Stimulated activated memory B cell treated with anti-CD40 and anti-IgM and Interleukin-4, amounts not matched to agents 10 μg/mL and 1 μg/mL and 100 μg/mL, for 72 hours (primary cell): ENCODE measurements around the gene SLAMF7.
"Not testable (repeated sequence)": the region's sequence is repeated elsewhere in the genome, so short reads cannot be mapped to it uniquely, and the experiment has no call there.

Source experiments
- ATAC-seq: fragments of 150-1000 bp; cut with Tn5 transposase; 2 replicates; pipeline ENCODE4 v1.10.0; 2021
- H3K27ac Mint-ChIP-seq: one replicate; pipeline ENCODE4 v1.8.0; 2022; ENCODE audit warnings: mild to moderate bottlenecking, mixed read lengths
- H3K27me3 Mint-ChIP-seq: one replicate; pipeline ENCODE4 v1.8.0; 2022; ENCODE audit warnings: mixed read lengths
- H3K36me3 Mint-ChIP-seq: one replicate; pipeline ENCODE4 v1.8.0; 2022; ENCODE audit warnings: mixed read lengths
- H3K4me1 Mint-ChIP-seq: one replicate; pipeline ENCODE4 v1.8.0; 2022; ENCODE audit warnings: mixed read lengths
- H3K4me3 Mint-ChIP-seq: one replicate; pipeline ENCODE4 v1.8.0; 2022; ENCODE audit warnings: mild to moderate bottlenecking, moderate library complexity, mixed read lengths
- H3K9me3 Mint-ChIP-seq: one replicate; pipeline ENCODE4 v1.8.0; 2022; ENCODE audit warnings: mixed read lengths

Gene SLAMF7

GRCh38 chr1:160712525-160713080, 26.4 kb upstream of the SLAMF7 start:
- peak; percentile 73 for ATAC-seq
- H3K27ac Mint-ChIP-seq, H3K9me3 Mint-ChIP-seq, H3K4me3 Mint-ChIP-seq, H3K27me3 Mint-ChIP-seq, H3K36me3 Mint-ChIP-seq: not testable (repeated sequence)
- peaks cover 16% of the 10 kb centered on the region for H3K4me1 Mint-ChIP-seq

- Mint-ChIP-seq H3K4me1 (peaks cover 16% of the 10 kb centered on the region), H3K36me3 (no peaks in the 10 kb centered on the region), H3K27ac (no peak overlapping the region), H3K27me3 (no peaks in the 10 kb centered on the region), H3K9me3 (no peaks in the 10 kb centered on the region), H3K4me3 (no peak overlapping the region)
- no peak for ATAC-seq
Measured at GRCh38 chr1:160713161-160713560, 25.9 kb upstream of the SLAMF7 start.

- not testable (repeated sequence) for H3K27me3 Mint-ChIP-seq, H3K36me3 Mint-ChIP-seq, H3K9me3 Mint-ChIP-seq, ATAC-seq, H3K27ac Mint-ChIP-seq, H3K4me3 Mint-ChIP-seq
- peaks cover 16% of the 10 kb centered on the region for H3K4me1 Mint-ChIP-seq
Measured at GRCh38 chr1:160714034-160714648, 24.9 kb upstream of the SLAMF7 start.

- H3K4me3 Mint-ChIP-seq = no peak overlapping the region
- H3K27ac Mint-ChIP-seq = no peak overlapping the region
- no peak for ATAC-seq
- H3K27me3 Mint-ChIP-seq = no peaks in the 10 kb centered on the region
- peaks cover 16% of the 10 kb centered on the region for H3K4me1 Mint-ChIP-seq
- H3K9me3 Mint-ChIP-seq = no peaks in the 10 kb centered on the region
- no peaks in the 10 kb centered on the region for H3K36me3 Mint-ChIP-seq
Measured at GRCh38 chr1:160716013-160716412, 23.0 kb upstream of the SLAMF7 start.

- no peaks in the 10 kb centered on the region for H3K27me3 Mint-ChIP-seq
- H3K9me3 Mint-ChIP-seq = no peaks in the 10 kb centered on the region
- no peak overlapping the region for H3K4me3 Mint-ChIP-seq
- H3K27ac Mint-ChIP-seq = peak overlapping the region; percentile 4
- peaks cover 15% of the 10 kb centered on the region for H3K4me1 Mint-ChIP-seq
- H3K36me3 Mint-ChIP-seq = no peaks in the 10 kb centered on the region
- ATAC-seq = no peak
Measured at GRCh38 chr1:160717306-160717705, 21.7 kb upstream of the SLAMF7 start.

- Mint-ChIP-seq H3K4me3 (no peak overlapping the region), H3K36me3 (no peaks in the 10 kb centered on the region), H3K9me3 (no peaks in the 10 kb centered on the region), H3K27ac (peak overlapping the region; percentile 4), H3K4me1 (peaks cover 12% of the 10 kb centered on the region), H3K27me3 (no peaks in the 10 kb centered on the region)
- no peak for ATAC-seq
Measured at GRCh38 chr1:160718210-160718609, 20.8 kb upstream of the SLAMF7 start.

GRCh38 chr1:160720356-160721085, 18.5 kb upstream of the SLAMF7 start:
- H3K4me3 Mint-ChIP-seq = no peak overlapping the region
- no peaks in the 10 kb centered on the region for H3K27me3 Mint-ChIP-seq
- no peak for ATAC-seq
- H3K27ac Mint-ChIP-seq = no peak overlapping the region
- H3K4me1 Mint-ChIP-seq = peaks cover 9% of the 10 kb centered on the region
- no peaks in the 10 kb centered on the region for H3K36me3 Mint-ChIP-seq
- no peaks in the 10 kb centered on the region for H3K9me3 Mint-ChIP-seq

GRCh38 chr1:160721473-160721872, 17.6 kb upstream of the SLAMF7 start:
- Mint-ChIP-seq H3K27ac (no peak overlapping the region), H3K4me3 (no peak overlapping the region), H3K27me3 (no peaks in the 10 kb centered on the region), H3K4me1 (peaks cover 9% of the 10 kb centered on the region), H3K36me3 (no peaks in the 10 kb centered on the region), H3K9me3 (no peaks in the 10 kb centered on the region)
- ATAC-seq = no peak

GRCh38 chr1:160722726-160723125, 16.3 kb upstream of the SLAMF7 start:
- peaks cover 9% of the 10 kb centered on the region for H3K4me1 Mint-ChIP-seq
- H3K27ac Mint-ChIP-seq = no peak overlapping the region
- no peaks in the 10 kb centered on the region for H3K36me3 Mint-ChIP-seq
- no peaks in the 10 kb centered on the region for H3K27me3 Mint-ChIP-seq
- no peak for ATAC-seq
- H3K4me3 Mint-ChIP-seq = no peak overlapping the region
- H3K9me3 Mint-ChIP-seq = no peaks in the 10 kb centered on the region

- H3K27ac Mint-ChIP-seq = no peak overlapping the region
- H3K27me3 Mint-ChIP-seq = no peaks in the 10 kb centered on the region
- peaks cover 9% of the 10 kb centered on the region for H3K4me1 Mint-ChIP-seq
- no peak for ATAC-seq
- no peaks in the 10 kb centered on the region for H3K9me3 Mint-ChIP-seq
- no peak overlapping the region for H3K4me3 Mint-ChIP-seq
- H3K36me3 Mint-ChIP-seq = no peaks in the 10 kb centered on the region
Measured at GRCh38 chr1:160723332-160723731, 15.7 kb upstream of the SLAMF7 start.

- Mint-ChIP-seq H3K27ac (no peak overlapping the region), H3K4me1 (peaks cover 9% of the 10 kb centered on the region), H3K9me3 (no peaks in the 10 kb centered on the region), H3K4me3 (no peak overlapping the region), H3K36me3 (no peaks in the 10 kb centered on the region), H3K27me3 (no peaks in the 10 kb centered on the region)
- ATAC-seq = no peak
Measured at GRCh38 chr1:160724465-160725242, 14.4 kb upstream of the SLAMF7 start.

- no peaks in the 10 kb centered on the region for H3K27me3 Mint-ChIP-seq
- no peak for ATAC-seq
- no peaks in the 10 kb centered on the region for H3K36me3 Mint-ChIP-seq
- no peak overlapping the region for H3K27ac Mint-ChIP-seq
- peaks cover 9% of the 10 kb centered on the region for H3K4me1 Mint-ChIP-seq
- no peak overlapping the region for H3K4me3 Mint-ChIP-seq
- H3K9me3 Mint-ChIP-seq = no peaks in the 10 kb centered on the region
Measured at GRCh38 chr1:160726114-160726497, 12.9 kb upstream of the SLAMF7 start.

- Mint-ChIP-seq H3K9me3 (peaks cover 3% of the 10 kb centered on the region), H3K4me1 (peaks cover 10% of the 10 kb centered on the region), H3K27ac (no peak overlapping the region), H3K27me3 (no peaks in the 10 kb centered on the region), H3K4me3 (no peak overlapping the region), H3K36me3 (no peaks in the 10 kb centered on the region)
- peak; percentile 92 for ATAC-seq
Measured at GRCh38 chr1:160726498-160727315, 12.3 kb upstream of the SLAMF7 start.

GRCh38 chr1:160727316-160727640, 11.8 kb upstream of the SLAMF7 start:
- no peak for ATAC-seq
- Mint-ChIP-seq H3K4me3 (no peak overlapping the region), H3K27me3 (no peaks in the 10 kb centered on the region), H3K4me1 (peaks cover 13% of the 10 kb centered on the region), H3K36me3 (no peaks in the 10 kb centered on the region), H3K9me3 (peaks cover 3% of the 10 kb centered on the region), H3K27ac (no peak overlapping the region)

- H3K9me3 Mint-ChIP-seq, ATAC-seq, H3K27ac Mint-ChIP-seq, H3K27me3 Mint-ChIP-seq, H3K4me3 Mint-ChIP-seq: not testable (repeated sequence)
- Mint-ChIP-seq H3K4me1 (peaks cover 30% of the 10 kb centered on the region), H3K36me3 (peaks cover 25% of the 10 kb centered on the region)
Measured at GRCh38 chr1:160731564-160731963, 7.5 kb upstream of the SLAMF7 start.
